A673 (cell line): ENCODE results near the gene PREX1.

ENCODE experiments used
- CTCF ChIP-seq: fragments of 300-800, 200-600 bp; sonication (generic); conservative IDR thresholded peaks from 2 replicates; pipeline ENCODE4 v1.5.1; 2017; ENCODE audit warnings: low read depth, mild to moderate bottlenecking, antibody characterized with exemption, low read length, moderate library complexity, mixed read lengths
- EZH2 ChIP-seq: fragments of 200-600 bp; sonication (generic); IDR thresholded peaks from 2 replicates; pipeline ENCODE4 v1.6.1; 2017; ENCODE audit warnings: borderline replicate concordance, low read depth, mild to moderate bottlenecking, mixed read lengths, antibody characterized with exemption, low read length; ENCODE audit not compliant: poor library complexity, severe bottlenecking

- TF ChIP-seq CTCF (no peak), EZH2 (no peak)
These were observed 156.7 kb downstream of the PREX1 start for GRCh38 chr20:48671141-48671540.
